ELR (cell line): ENCODE measurements around the gene SLCO2A1.

Experiments used
- DNase-seq: peaks from one replicate; pipeline ENCODE4 v3.0.0-alpha.2; 2015; ENCODE audit warnings: low read depth

Gene SLCO2A1

DNA sequence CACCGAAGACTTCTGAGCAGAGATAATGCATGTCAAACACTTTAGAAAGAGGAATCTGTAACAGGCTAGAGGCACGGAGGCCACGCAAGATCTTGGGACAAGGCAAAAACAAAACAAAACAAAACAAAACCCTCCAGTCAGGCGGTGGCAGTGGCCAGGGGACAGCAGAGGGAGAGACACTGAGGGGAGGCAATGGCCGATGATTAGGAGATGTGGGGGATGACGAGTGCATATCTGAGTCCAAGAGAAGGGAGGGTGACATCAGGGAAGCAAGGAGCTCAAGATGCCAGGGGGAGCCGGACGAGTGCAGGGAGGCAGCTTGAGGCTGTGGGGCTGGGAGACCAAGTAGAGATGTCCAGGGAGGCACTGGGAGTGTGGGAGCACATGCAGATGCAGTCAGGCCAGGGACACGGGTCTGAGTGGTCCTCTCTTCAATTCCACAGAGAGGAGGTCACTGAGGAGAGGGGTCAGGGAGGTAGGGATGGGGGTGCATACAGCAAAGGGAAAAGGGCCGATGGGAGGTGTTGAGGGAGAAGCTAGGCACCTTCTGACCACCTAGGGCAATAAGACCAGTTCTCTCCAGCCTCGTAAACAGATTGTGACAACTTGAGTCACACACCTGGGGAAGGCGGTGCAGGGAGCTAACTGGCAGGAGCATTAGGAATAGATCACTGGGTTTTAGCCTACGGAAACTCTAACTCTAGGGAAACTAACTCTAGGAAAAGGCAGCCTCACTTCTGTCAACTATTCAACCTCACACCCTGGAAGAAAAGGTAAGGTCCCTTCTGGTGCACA is 29.6 kb downstream of the SLCO2A1 start:
- no peak for DNase-seq

DNA sequence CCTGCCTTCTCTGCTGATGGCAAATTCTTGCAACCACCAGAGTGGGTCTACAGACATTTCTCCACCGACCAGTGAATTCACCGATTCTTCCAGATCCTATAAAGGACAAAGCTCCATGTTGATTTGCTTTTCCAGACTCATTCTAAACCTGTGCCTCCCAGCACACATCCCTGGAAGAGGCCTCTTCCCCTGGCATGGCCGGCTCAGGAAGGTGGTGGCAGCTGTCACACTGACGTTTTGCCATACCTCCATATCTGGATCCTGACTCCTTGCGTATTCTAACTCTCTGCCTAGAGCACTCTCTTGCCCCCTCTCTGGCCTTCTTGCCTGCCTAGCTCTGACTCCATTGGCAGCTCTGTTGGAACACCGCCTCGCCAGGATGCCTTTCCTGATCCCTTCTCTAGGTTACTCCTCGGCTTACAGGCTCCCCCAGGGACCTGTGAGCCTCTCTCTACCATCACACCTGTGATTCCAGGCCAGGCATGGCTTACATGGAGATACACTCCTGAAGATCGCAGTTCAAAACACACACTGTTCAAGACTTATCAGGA is 31.0 kb downstream of the SLCO2A1 start:
- no peak for DNase-seq

- DNase-seq: no peak
Measured at GRCh38 chr3:133997871-133998635, 31.7 kb downstream of the SLCO2A1 start.

DNA sequence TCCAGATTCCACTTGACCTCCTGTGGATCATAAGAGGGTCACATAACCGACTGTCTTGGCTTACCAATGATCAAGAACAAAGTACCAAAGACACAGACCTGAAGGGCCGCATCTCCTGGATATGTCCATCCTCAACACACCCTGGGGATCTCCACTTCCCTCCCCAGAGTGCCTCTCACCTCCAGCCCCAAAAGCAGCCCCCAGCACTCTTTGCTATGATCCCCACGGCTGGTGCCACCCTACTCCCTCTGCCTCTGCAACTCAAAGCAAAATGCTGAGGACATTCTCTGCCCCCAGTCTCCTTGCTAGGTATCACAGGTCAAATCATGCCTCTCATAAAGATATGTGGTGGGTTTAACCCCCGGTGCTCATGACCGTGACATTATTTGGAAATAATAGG is 32.7 kb downstream of the SLCO2A1 start:
- DNase-seq: no peak

DNA sequence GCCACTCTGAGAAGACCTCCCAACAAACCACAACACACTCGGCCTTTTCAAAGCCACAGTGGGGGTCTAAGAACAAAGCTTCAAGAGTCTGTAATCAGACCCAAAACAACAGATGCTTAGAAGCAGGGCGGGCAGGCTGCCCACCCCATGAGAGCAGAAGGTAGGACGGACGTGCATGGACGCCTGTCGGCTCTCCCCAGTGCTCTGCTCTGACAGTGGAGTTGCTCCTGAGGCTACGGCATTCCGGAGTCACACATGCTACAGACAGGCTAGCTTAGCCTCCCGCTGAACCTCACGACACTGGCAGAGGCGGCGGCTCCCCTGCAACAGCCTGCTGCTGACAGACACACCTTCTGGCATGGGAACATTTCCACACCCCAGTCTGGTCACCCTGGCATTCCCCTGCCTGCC is 33.5 kb downstream of the SLCO2A1 start:
- DNase-seq: no peak

DNA sequence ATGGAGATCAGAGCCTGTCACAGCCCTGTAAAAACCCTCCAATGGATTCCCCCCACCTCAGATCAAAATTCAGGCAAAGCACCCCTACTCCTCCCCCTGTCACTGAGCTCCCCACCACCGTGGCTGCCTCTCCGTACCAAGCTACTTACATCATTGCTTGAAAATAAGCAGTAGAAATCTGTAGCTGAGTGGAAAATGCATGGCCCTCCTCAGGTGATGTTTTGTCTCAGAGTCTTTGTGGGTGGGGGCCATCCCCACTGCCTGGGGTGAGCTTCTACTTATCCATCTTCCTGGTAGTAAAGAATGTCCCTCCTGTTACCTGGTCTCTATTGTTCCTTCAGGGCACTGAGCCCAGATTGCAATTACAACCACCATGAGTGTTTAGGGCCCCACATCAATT is 34.5 kb downstream of the SLCO2A1 start:
- DNase-seq: no peak

- no peak for DNase-seq
Measured at GRCh38 chr3:133994166-133994890, 35.4 kb downstream of the SLCO2A1 start.

DNA sequence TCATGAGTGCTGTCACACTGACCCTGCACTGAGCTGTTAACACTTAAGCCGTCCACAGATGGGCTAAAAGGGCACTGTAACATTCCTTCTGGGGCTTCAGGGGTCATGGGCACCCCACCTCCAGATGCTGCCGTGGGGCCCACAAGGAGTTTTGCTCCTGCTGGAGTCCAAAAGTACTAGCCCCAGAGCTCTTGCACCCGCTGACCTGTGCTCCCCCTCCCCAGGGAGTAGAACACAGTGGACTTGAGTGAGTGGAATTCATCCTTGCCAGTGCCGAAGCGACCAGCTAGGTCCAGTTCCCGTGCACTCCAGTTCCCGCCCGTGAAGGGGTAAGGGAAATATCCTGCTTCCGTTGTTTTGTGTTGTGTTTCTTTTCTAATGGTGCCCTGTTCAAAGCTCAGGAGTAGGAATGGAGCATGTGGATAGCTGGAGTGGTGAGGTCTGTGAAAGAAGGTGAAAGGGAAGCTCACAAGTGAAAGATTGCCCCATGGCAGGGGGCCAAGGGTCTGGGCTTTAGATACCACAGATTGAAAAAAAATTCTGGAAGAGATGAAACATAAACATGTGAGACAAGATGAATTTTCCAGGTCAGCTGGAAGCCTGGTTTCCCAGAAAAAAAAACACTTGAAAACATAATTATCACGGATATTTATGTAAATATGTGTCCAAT is 36.6 kb downstream of the SLCO2A1 start:
- DNase-seq: no peak

DNA sequence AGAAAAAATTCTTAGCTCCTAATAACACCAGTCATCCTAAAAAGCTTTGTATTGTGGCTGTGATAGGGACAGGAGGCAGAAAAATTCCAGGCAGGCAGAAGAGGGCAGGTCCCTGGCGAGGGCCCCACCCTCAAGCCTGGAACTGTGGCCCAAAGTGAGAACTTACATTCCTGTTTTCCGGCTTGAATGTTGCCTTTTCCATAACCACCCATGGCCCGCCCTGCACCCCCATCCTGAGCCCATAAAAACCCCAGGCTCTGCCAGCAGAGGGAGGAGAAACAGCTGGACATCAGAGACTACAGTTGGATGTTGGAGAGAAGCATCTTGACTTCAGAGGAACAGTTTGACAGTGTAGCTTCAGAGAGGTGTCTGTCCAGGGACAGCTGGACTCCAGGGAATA is 37.3 kb downstream of the SLCO2A1 start:
- DNase-seq: no peak

DNA sequence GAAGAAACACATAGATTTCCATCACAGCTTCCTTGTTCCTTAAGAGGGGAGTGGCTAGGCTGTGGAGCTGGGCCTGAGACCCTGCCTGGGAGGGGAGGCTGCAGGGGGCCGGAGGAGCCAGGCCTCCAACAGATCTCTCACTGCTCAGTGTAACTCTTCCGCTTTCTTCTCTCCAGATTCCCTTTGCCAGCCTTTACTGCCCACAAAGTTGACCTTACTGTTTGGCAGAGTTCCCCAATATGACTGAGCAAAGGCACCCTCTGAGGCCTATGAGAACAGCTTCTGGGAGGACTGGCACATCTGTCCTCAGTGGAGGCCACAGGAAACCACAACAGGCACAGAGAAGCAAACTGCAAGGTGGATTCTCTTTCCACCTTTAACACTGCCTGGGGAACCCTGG is 38.1 kb downstream of the SLCO2A1 start:
- peak; percentile 14 for DNase-seq

DNA sequence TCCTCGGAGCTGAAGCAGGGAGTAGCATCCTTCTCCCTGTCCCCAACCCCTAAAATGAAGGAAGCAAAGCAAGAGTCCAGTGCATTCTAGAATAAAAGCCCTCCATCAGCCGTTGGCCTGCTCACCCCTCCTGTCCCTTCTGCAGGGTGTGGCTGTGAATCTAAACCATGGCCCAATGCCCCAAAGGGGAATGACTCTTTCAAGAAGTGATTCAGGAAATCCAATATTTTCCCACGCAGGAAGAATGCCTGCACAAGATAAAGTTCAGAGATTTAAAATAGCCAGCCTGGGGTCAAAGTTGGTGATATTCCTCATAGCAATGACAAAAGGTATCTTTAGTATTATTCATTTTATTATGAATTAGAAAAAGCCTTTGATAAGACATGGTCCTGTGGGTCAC is 38.5 kb downstream of the SLCO2A1 start:
- DNase-seq: peak; percentile 35

- DNase-seq: no peak
Measured at GRCh38 chr3:133989936-133990702, 39.6 kb downstream of the SLCO2A1 start.

DNA sequence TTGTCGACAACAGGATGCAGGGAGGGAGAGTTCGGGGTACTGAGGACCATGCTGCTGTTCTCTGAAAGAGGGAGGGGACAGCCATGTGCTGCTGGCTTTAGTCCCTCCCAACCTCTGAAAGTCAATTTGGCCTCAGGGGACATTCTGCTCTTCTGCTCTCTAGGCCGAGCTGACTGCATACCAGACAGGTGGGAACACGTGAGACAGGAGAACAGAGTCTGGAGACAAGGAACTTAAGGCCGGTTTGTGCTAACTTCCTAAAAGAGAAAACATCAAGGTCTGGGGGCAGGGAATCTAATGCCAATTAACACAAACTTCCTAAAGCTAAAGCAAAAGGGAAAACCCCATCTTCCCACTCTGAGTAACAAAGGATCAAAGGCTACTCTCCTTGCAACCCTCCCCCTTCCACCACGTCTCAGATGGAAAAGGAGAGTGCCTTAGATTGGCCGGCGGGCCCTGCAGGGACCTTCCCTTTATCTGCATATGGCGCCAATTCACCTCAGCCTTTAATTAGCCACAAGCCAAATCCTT is 41.0 kb downstream of the SLCO2A1 start:
- no peak for DNase-seq

DNA sequence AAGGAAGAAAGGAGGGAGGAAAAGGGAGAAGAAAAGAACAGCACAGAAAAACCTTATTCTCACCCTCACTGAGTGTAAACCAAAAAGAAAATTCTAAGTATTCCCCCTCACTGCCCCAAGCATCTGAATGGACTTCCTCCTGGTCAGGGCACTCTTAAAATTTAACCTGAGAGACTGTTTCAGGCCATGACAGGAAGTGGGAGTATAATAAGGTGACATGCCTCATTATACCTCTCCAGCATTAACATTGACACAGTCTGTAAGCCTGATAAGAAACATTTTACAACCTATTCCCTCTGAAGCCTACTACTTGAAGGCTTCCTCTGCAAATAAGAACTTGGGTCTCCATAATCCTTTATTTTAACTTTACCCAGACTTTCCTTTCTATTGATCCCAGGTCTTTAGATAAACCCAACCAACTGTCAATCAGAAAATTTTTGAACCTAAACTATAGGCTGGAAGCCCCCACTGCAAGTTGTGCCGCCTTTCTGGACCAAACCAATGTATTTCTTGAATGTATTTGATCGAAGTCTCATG is 41.7 kb downstream of the SLCO2A1 start:
- no peak for DNase-seq

- no peak for DNase-seq
Measured at GRCh38 chr3:133987136-133987535, 42.6 kb downstream of the SLCO2A1 start.

GRCh38 chr3:133986311-133986710 is 43.4 kb downstream of the SLCO2A1 start:
- no peak for DNase-seq

DNA sequence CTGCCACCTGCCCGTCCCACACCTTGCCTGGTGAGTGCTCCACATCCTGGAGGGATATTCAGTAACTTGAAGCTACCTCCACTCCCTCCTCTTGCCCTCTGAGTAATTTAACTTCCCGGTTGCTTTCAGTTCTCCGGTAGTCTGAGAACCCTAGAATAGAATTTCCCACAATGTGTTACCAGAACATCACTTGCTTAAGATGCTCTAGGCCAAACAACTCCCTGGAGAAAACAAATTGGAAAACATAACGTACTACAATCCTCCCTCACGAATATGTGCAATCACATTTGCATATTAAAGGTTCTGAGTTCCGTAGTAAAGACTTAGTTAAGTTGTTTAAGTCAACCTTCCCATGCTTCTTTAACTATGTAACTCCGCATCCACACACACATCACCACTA is 44.8 kb downstream of the SLCO2A1 start:
- no peak for DNase-seq

DNA sequence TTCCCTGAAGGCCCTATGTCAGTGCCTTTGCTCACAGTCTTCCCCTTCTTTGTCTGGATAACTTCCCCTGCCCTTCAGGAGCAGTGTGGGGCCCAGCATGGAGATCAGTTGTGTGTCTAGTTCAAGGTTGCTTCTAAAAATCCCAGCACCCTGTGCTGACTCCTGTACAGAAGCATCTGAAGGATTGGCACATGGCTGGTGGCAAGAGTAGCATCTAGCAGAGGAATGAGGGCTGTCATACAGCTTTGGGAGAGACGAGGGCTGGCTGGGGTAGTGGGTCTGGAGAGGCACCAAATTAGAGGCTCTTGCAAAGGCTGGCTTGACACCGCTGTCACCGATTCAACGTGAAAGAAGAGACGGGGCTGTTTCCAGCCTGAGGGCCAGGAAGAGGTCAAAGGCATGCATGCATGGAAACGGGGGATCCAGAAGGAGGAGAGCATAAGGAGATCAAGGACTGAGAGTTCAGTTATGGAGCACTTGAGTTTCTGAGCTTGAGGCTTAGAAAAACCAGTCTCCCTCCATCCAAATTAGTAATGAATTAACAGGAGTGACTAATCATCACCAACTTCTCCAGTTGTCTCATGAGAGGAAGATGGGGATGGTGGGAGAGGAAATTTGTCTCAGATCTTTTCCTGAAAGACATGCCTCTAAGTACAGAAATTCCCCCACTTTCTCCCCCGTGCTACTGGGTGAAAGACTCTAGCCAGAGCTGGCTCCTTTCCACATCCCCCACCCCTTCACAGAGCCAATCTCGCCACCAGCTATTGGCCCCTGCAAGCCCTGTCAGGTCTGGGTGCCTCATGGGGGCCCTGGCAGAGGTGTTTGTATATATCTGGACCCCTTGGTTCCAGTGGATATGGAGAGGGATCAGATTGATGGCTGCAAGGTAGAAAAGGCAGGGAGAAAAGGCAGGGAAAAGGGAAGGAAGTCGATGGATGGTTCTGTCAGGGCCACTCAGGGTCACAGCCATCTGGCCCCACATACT is 45.9 kb downstream of the SLCO2A1 start:
- DNase-seq: no peak

- DNase-seq: no peak
Measured at GRCh38 chr3:133983126-133983525, 46.6 kb downstream of the SLCO2A1 start.
